Measurements from ENCODE around the gene SH3RF2. TPM values are rescaled to one million over a fixed set of nuclear protein-coding genes. Genes with fewer than 3 reads are reported as not detected.

Gene SH3RF2
- total RNA-seq, 2 donors from 2014 or later = 41.2 to 272 TPM

GRCh38 chr5:145939540-145940065 is 3.2 kb downstream of the SH3RF2 start:
- Histone ChIP-seq H3K27me3 (no peaks in the 10 kb centered on the region), H3K4me3 (no peak overlapping the region), H3K9me3 (no peaks in the 10 kb centered on the region), H3K4me1 (peaks cover 0 to 47% of the 10 kb centered on the region in 2 donors), H3K27ac (no peak overlapping the region), H3K36me3 (no peaks in the 10 kb centered on the region)
- no peak for TF ChIP-seq CTCF (IDR thresholded peaks at IDR 0.05)
- no peak for DNase-seq (ENCODE audit: low spot score)

DNA sequence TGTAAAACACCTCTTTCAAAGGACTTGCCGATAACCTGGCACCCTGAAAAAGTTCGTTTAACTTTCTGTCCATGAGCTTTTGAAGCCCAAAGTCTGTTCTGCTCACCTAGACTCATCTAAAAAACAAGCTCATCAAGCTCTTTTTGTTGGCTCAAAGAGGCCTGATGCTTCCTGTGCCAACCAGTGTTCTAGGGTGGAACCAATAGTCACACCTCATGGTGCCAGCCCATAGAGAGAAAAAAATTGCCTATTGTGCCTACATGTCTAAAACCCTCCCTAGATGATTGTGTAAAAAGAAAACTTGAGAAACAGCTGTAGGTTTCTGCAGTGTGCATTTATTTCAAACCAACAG is 4.7 kb downstream of the SH3RF2 start:
- peaks cover 0 to 50% of the 10 kb centered on the region in 2 donors for H3K4me1 ChIP-seq
- H3K36me3 ChIP-seq = no peaks in the 10 kb centered on the region
- no peak for DNase-seq (ENCODE audit: low spot score)
- H3K9me3 ChIP-seq = no peaks in the 10 kb centered on the region
- no peaks in the 10 kb centered on the region for H3K27me3 ChIP-seq
- no peak overlapping the region for H3K4me3 ChIP-seq
- no peak overlapping the region for H3K27ac ChIP-seq
- no peak for TF ChIP-seq CTCF (IDR thresholded peaks at IDR 0.05)

- Histone ChIP-seq H3K4me3 (no peak overlapping the region), H3K4me1 (peaks cover 0 to 49% of the 10 kb centered on the region in 2 donors), H3K36me3 (no peaks in the 10 kb centered on the region), H3K9me3 (no peaks in the 10 kb centered on the region), H3K27ac (no peak overlapping the region), H3K27me3 (no peaks in the 10 kb centered on the region)
- DNase-seq (ENCODE audit: low spot score) = no peak
- TF ChIP-seq CTCF (IDR thresholded peaks at IDR 0.05) = no peak
These were observed 5.2 kb downstream of the SH3RF2 start for GRCh38 chr5:145941448-145942130.

DNA sequence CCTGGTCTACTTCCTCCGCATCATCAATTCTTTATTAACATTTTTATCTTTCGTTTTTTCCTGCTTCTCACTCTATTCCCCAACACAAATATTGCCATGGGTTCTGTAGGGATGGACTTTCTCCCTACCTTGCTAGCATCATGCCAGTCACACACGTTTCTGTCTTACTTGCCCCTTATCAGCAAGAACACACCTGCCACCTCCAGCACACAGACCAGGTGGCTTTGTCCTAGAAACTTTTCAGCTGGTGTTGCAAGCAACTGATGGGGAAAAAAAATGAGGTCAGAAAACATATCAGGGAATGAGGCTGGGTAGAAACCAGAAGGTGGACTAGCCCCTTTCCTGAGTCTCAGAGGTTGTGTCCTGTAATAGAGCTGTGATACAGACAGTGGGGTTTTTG is 5.8 kb downstream of the SH3RF2 start:
- Histone ChIP-seq H3K4me3 (no peak overlapping the region), H3K27ac (no peak overlapping the region), H3K4me1 (peaks cover 0 to 46% of the 10 kb centered on the region in 2 donors), H3K27me3 (no peaks in the 10 kb centered on the region), H3K36me3 (no peaks in the 10 kb centered on the region), H3K9me3 (no peaks in the 10 kb centered on the region)
- DNase-seq (ENCODE audit: low spot score) = no peak
- TF ChIP-seq CTCF (IDR thresholded peaks at IDR 0.05) = no peak

DNA sequence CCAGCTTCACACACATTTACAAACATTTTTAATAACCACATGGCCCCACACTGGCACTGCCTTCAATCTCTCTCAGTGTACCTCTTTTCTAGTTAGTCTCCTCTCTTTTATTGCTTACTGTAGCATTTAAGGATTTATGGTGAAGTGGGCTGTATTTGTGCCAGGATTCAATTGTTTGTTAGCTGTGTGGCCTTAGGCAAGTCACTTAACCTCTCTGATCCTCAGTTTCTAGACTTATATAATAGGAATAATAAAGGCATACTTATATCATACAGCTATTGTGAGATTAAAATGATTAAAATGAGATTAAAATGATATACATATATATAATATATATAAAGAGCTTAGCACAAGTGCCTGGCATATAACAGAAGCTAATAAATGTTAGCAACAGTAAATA is 6.4 kb downstream of the SH3RF2 start:
- no peak for TF ChIP-seq CTCF (IDR thresholded peaks at IDR 0.05)
- Histone ChIP-seq H3K27ac (no peak overlapping the region), H3K9me3 (no peaks in the 10 kb centered on the region), H3K27me3 (no peaks in the 10 kb centered on the region), H3K36me3 (no peaks in the 10 kb centered on the region), H3K4me3 (no peak overlapping the region), H3K4me1 (peaks cover 0 to 45% of the 10 kb centered on the region in 2 donors)
- DNase-seq (ENCODE audit: low spot score) = no peak

DNA sequence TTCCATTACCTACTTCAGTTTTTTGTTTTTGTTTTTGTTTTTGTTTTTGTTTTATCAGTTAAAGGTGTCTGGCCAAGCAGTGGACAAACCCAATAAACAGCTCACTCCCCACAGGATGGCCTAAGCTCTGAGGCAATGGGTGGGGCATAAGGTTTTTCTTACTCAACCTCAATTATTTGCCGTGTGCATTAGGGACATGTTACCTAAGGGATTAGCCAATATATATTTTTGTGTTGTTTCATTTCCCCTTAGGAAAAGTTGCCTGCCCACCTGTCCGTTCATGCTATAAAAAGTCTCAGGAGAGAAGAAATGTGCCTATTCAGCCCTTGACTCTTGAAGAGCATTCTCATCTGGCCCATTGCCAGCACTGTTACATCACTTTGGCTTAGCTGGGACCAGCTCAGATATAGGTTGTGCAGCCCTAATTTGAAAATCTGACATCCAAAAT is 7.3 kb downstream of the SH3RF2 start:
- Histone ChIP-seq H3K4me3 (no peak overlapping the region), H3K27ac (no peak overlapping the region), H3K27me3 (no peaks in the 10 kb centered on the region), H3K36me3 (no peaks in the 10 kb centered on the region), H3K9me3 (no peaks in the 10 kb centered on the region), H3K4me1 (peaks cover 0 to 35% of the 10 kb centered on the region in 2 donors)
- no peak for DNase-seq (ENCODE audit: low spot score)
- TF ChIP-seq CTCF (IDR thresholded peaks at IDR 0.05) = no peak

Measured in right atrium auricular region (tissue), 2 donors.